HCT116 (cell line): Measurements from ENCODE around the gene MARCKSL1.

Source experiments
- CBX3 ChIP-seq: IDR thresholded peaks from 2 replicates; pipeline ENCODE4 v1.6.1; 2012; ENCODE audit warnings: low read depth
- CEBPB ChIP-seq: IDR thresholded peaks from 2 replicates; pipeline ENCODE4 v1.6.1; 2012; ENCODE audit warnings: low read depth
- EGR1 ChIP-seq: IDR thresholded peaks from 2 replicates; pipeline ENCODE4 v1.6.1; 2012; ENCODE audit warnings: low read depth
- EZH2 ChIP-seq: fragments of 200-600 bp; sonication (generic); IDR thresholded peaks from 2 replicates; pipeline ENCODE4 v1.6.1; 2017; ENCODE audit warnings: antibody characterized with exemption, mixed run types
- MAX ChIP-seq: IDR thresholded peaks from 2 replicates; pipeline ENCODE4 v1.6.1; 2012
- POLR2A ChIP-seq: IDR thresholded peaks from 2 replicates; pipeline ENCODE4 v1.7.0; 2011; ENCODE audit warnings: borderline replicate concordance; ENCODE audit not compliant: insufficient read depth, insufficient read length; ENCODE audit errors: extremely low read depth
- POLR2AphosphoS5 ChIP-seq: IDR thresholded peaks from 2 replicates; pipeline ENCODE4 v1.6.1; 2011; ENCODE audit warnings: mild to moderate bottlenecking, low read depth, low read length, moderate library complexity
- RAD21 ChIP-seq: IDR thresholded peaks from 2 replicates; pipeline ENCODE4 v1.6.1; 2012; ENCODE audit warnings: low read depth, mild to moderate bottlenecking
- REST ChIP-seq: IDR thresholded peaks from 2 replicates; pipeline ENCODE4 v1.6.1; 2012; ENCODE audit warnings: low read depth
- TCF7L2 ChIP-seq: IDR thresholded peaks from 2 replicates; pipeline ENCODE4 v1.7.0; 2011; ENCODE audit warnings: borderline replicate concordance, inconsistent platforms; ENCODE audit not compliant: insufficient read depth, insufficient read length; ENCODE audit errors: extremely low read depth
- ZFX ChIP-seq: fragments of 450-650 bp; IDR thresholded peaks from 2 replicates; pipeline ENCODE4 v1.6.1; 2017
- ZNF274 ChIP-seq: fragments of 200-500 bp; sonication (Bioruptor generic); IDR thresholded peaks from 2 replicates; pipeline ENCODE4 v1.6.1; 2014; ENCODE audit warnings: mild to moderate bottlenecking, low read depth, low read length, inconsistent platforms
- TF ChIP-seq, protein P1 (sequence below), 3 experiments: fragments of 200-600 bp in 1 of 3; sonication (generic) in 1 of 3; IDR thresholded peaks in 2 of 3; conservative IDR thresholded peaks in 1 of 3; 2 replicates each; pipeline ENCODE4 v1.5.1; 2012 to 2017; ENCODE audit warnings: low read depth in 2 of 3, low read length in 2 of 3, antibody characterized with exemption in 1 of 3, borderline replicate concordance in 1 of 3, control low read depth in 1 of 3, mild to moderate bottlenecking in 1 of 3, mixed read lengths in 1 of 3, mixed run types in 1 of 3, moderate library complexity in 1 of 3; ENCODE audit not compliant: insufficient read depth in 1 of 3
- TF ChIP-seq, protein P2 (sequence below): IDR thresholded peaks from 2 replicates; pipeline ENCODE4 v1.6.1; 2012

GRCh38 chr1:32335790-32336590 is at the start of gene MARCKSL1:
- TF ChIP-seq ZNF274 = no peak
- TF ChIP-seq POLR2A = peak; percentile 94
- TF ChIP-seq, protein P1, sequence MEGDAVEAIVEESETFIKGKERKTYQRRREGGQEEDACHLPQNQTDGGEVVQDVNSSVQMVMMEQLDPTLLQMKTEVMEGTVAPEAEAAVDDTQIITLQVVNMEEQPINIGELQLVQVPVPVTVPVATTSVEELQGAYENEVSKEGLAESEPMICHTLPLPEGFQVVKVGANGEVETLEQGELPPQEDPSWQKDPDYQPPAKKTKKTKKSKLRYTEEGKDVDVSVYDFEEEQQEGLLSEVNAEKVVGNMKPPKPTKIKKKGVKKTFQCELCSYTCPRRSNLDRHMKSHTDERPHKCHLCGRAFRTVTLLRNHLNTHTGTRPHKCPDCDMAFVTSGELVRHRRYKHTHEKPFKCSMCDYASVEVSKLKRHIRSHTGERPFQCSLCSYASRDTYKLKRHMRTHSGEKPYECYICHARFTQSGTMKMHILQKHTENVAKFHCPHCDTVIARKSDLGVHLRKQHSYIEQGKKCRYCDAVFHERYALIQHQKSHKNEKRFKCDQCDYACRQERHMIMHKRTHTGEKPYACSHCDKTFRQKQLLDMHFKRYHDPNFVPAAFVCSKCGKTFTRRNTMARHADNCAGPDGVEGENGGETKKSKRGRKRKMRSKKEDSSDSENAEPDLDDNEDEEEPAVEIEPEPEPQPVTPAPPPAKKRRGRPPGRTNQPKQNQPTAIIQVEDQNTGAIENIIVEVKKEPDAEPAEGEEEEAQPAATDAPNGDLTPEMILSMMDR (IDR thresholded peaks at IDR 0.05 in 2 of 3, conservative IDR thresholded peaks at IDR 0.05 in 1 of 3; ENCODE audit: borderline replicate concordance in 1 of 3, insufficient read depth in 1 of 3, low read depth in 2 of 3, low read length in 2 of 3) = no peak
- TF ChIP-seq EZH2 = no peak
- no peak for TF ChIP-seq REST
- TF ChIP-seq POLR2AphosphoS5 = peak; percentile 99
- no peak for TF ChIP-seq EGR1
- TF ChIP-seq TCF7L2 = peak; percentile 68
- peak; percentile 59; the same call in 1 of the 2 replicates for TF ChIP-seq ZFX
- no peak for TF ChIP-seq CEBPB
- TF ChIP-seq MAX = peak; percentile 52; the same call in 1 of the 2 replicates
- TF ChIP-seq RAD21 = no peak
- TF ChIP-seq CBX3 = no peak
- TF ChIP-seq, protein P2, sequence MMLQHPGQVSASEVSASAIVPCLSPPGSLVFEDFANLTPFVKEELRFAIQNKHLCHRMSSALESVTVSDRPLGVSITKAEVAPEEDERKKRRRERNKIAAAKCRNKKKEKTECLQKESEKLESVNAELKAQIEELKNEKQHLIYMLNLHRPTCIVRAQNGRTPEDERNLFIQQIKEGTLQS = no peak
